Glutamatergic neuron (in vitro differentiated cells): Measurements from ENCODE around the gene BAIAP2. TPM values are rescaled to one million over a fixed set of nuclear protein-coding genes. Genes with fewer than 3 reads are reported as not detected.

Experiments used
- DNase-seq: peaks from one replicate; pipeline ENCODE4 v3.0.0; 2022
- H3K27ac Mint-ChIP-seq: one replicate; pipeline ENCODE4 v1.8.0; 2020; ENCODE audit warnings: mild to moderate bottlenecking, mixed read lengths, inconsistent platforms; ENCODE audit not compliant: unreplicated experiment
- H3K27me3 Mint-ChIP-seq: one replicate; pipeline ENCODE4 v1.8.0; 2020; ENCODE audit warnings: mild to moderate bottlenecking, moderate library complexity, mixed read lengths, inconsistent platforms; ENCODE audit not compliant: unreplicated experiment
- H3K36me3 Mint-ChIP-seq: one replicate; pipeline ENCODE4 v1.8.0; 2020; ENCODE audit warnings: mild to moderate bottlenecking, mixed read lengths, inconsistent platforms; ENCODE audit not compliant: unreplicated experiment
- H3K4me1 Mint-ChIP-seq: one replicate; pipeline ENCODE4 v1.8.0; 2020; ENCODE audit warnings: mild to moderate bottlenecking, low read depth, mixed read lengths, inconsistent platforms; ENCODE audit not compliant: unreplicated experiment
- H3K4me3 Mint-ChIP-seq: one replicate; pipeline ENCODE4 v1.8.0; 2020; ENCODE audit warnings: mild to moderate bottlenecking, mixed read lengths, inconsistent platforms; ENCODE audit not compliant: unreplicated experiment
- H3K9me3 Mint-ChIP-seq: one replicate; pipeline ENCODE4 v1.8.0; 2020; ENCODE audit warnings: mild to moderate bottlenecking, moderate library complexity, mixed read lengths, inconsistent platforms; ENCODE audit not compliant: unreplicated experiment
- total RNA-seq: library from RNA; stranded (reverse); fragmentation: NEBNext Ultra II Directional; extraction: Animal tissue kit (Norgen Biotek cat#: 25700); gene quantifications from one replicate; pipeline ENCODE4 v1.2.1, GENCODE V29; 2021; ENCODE audit not compliant: unreplicated experiment
- TF ChIP-seq, protein P1 (sequence below): fragments of 200-600 bp; sonication (generic); IDR thresholded peaks from one replicate; pipeline ENCODE4 v1.5.0; 2021; ENCODE audit not compliant: partially characterized antibody, unreplicated experiment

The BAIAP2 gene
- total RNA-seq, 1 donor from 2014 or later: 252 TPM

DNA sequence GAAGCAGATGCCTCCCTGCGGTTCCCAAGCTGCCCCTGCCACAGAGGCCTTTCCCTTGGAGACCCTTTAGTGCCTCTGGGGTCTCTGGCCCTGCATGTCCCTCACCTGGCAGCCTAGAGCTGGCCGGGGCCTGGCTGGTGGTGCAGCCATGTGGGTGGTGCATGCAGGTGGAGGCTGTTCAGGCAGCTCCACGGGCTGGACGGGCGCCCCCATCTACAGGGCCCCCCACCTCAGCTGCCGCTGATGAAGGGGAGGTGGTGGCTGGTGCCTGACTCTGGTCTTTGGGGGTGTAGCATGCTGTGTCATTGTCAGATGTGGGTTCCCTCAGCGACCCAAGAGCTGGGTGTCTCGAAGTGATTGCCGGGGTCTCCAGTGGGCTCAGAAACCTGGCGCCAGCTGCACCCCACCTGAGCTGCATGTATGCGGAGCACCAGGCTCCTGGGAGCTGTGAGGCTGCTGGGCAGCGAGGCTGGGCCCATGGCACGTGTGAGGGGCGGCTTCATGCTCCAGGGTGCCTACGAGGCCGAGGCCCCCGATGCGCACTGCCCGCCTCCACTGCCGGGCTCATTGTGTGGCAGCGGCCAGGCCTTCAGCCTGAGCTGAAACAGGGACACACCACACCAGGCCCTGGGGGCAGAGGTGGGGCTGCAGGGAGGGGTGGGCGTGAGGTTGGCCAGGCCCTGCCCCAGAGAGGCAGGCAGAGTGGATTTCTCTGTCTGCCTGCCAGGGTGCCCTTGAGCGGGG, 57.0 kb downstream of the BAIAP2 start:
- no peak for DNase-seq
- TF ChIP-seq, protein P1, sequence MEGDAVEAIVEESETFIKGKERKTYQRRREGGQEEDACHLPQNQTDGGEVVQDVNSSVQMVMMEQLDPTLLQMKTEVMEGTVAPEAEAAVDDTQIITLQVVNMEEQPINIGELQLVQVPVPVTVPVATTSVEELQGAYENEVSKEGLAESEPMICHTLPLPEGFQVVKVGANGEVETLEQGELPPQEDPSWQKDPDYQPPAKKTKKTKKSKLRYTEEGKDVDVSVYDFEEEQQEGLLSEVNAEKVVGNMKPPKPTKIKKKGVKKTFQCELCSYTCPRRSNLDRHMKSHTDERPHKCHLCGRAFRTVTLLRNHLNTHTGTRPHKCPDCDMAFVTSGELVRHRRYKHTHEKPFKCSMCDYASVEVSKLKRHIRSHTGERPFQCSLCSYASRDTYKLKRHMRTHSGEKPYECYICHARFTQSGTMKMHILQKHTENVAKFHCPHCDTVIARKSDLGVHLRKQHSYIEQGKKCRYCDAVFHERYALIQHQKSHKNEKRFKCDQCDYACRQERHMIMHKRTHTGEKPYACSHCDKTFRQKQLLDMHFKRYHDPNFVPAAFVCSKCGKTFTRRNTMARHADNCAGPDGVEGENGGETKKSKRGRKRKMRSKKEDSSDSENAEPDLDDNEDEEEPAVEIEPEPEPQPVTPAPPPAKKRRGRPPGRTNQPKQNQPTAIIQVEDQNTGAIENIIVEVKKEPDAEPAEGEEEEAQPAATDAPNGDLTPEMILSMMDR: no peak
- H3K9me3 Mint-ChIP-seq: peaks cover 18% of the 10 kb centered on the region
- H3K4me3 Mint-ChIP-seq: peak overlapping the region; percentile 54
- no peaks in the 10 kb centered on the region for H3K36me3 Mint-ChIP-seq
- H3K27ac Mint-ChIP-seq: peak overlapping the region; percentile 62
- peaks cover 35% of the 10 kb centered on the region for H3K4me1 Mint-ChIP-seq
- H3K27me3 Mint-ChIP-seq: peaks cover 26% of the 10 kb centered on the region

DNA sequence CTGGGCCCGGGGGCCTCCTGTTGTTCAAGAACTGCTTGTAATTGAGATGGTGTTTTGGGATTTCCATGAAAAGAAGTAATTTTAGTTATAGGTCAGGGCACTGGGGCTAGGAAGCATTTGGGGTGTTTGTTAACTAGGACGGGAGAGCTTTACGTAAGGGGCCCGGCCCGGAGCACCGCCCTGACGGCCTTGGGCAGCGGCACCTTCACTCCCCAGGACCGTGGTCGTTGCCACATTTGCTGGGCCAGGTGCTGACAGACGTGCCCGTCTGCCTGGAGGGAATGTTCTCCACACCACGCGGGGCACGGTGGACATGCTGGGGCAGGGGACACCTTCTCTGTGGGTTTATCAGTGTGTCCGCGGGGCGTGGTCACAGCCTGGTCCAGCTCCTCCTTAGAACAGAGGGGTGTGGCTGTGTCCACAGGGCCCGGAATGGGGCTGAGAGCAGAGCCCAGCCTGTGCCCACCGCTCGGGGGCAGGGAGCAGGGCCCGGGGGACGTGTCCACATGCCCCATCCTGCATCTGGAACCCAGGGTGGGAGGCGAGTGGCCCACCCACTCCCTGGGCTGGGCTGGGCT, 57.7 kb downstream of the BAIAP2 start:
- peak overlapping the region; percentile 62 for H3K27ac Mint-ChIP-seq
- H3K27me3 Mint-ChIP-seq: peaks cover 23% of the 10 kb centered on the region
- H3K4me3 Mint-ChIP-seq: peak overlapping the region; percentile 54
- peaks cover 18% of the 10 kb centered on the region for H3K9me3 Mint-ChIP-seq
- TF ChIP-seq, protein P1: no peak
- no peaks in the 10 kb centered on the region for H3K36me3 Mint-ChIP-seq
- peaks cover 35% of the 10 kb centered on the region for H3K4me1 Mint-ChIP-seq
- no peak for DNase-seq

DNA sequence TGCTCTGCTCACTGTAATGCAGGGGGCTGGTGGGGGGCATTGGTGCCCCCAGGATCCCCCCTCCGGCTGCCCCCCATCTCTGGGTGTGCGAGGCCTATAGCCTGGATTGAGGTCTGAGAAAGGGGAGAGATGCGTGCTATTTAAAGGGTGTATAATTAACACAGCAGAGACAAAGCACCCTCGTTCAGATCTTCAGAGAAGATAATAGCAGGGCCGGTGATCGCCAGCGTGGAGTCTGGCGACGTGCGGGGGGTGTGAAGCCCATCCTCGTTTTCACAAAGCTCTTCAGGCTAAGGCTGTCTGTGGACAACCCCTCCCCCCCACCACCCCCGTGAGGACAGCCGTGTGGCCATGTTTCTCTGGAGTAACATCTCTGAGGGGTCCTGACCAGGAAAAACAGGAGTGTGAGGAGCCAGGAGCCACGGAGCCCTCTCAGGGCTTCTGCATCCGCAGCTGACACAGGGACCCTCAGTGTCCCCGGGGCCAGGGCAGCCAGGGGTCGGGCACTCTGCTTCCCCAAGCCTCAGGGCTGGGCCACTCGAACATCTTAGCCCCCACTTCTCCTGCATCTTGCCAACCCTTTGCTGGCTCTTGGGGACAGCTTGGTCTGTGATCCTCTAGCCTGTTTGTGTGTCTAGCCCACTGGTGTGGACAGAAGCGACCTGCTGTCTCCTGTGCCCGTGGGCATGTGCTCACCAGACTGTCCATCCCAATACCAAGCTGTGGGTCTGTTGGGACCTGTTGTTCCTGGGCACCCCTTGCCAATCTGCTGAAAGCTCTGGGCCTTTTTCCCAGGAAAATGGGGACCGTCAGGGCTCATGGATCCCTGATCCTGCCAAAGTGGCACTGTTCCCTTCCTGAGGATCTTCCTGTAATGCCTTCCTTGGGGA, 58.9 kb downstream of the BAIAP2 start:
- Mint-ChIP-seq H3K27ac (peak overlapping the region; percentile 98), H3K9me3 (peaks cover 20% of the 10 kb centered on the region), H3K4me3 (peak overlapping the region; percentile 88), H3K27me3 (peaks cover 19% of the 10 kb centered on the region), H3K36me3 (no peaks in the 10 kb centered on the region), H3K4me1 (peaks cover 37% of the 10 kb centered on the region)
- DNase-seq: no peak
- TF ChIP-seq, protein P1: no peak

DNA sequence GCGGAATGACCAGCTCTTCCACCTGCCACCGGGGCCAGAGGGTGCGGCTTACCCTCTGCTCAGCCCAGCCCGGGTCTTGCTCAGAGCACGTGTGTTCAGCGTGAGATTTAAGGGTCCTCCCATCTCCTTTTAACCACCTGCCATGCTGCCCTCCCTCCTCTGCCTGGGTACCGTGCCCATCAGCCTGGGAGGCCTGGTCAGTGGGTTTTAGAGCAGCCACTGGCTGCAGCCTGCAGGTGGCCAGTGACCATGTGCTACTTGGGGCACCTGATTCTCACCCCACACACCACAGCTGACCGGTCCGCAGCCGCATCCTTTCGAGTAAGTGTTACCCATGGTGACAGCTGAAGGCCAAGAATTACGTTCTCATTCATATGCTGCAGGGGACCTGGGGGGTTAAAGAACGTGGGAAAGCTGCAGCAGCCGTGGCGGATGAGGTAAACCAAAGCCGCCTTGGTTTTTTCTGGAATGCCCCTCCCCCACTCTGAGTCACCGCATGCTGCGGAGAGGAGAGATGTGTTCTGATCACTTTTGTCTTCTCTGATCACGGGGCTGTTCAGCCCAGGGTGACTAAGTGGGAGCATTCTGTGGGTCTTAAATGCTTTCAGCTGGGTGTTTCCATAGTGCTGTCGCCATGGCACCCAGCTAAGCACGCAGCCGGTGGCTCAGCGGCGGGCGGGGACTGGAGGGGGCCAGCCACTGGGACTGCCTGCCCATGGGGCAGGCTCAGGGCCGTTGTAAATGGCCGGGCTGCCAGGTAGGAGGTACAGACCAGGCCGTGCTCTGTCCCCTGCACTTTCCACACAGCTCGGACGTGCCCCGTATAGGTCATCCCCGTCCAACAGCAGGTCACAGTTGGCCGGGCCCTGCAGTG, 59.8 kb downstream of the BAIAP2 start:
- Mint-ChIP-seq H3K27ac (peak overlapping the region; percentile 98), H3K4me1 (peaks cover 43% of the 10 kb centered on the region), H3K4me3 (peak overlapping the region; percentile 88), H3K9me3 (peaks cover 23% of the 10 kb centered on the region), H3K36me3 (no peaks in the 10 kb centered on the region), H3K27me3 (peaks cover 21% of the 10 kb centered on the region)
- peak; percentile 85 for DNase-seq
- TF ChIP-seq, protein P1: no peak
